Astrocyte (in vitro differentiated cells and primary cell): ENCODE data around the gene AK1. TPM values are rescaled to one million over a fixed set of nuclear protein-coding genes. Genes with fewer than 3 reads are reported as not detected.

Experiments used
- DNase-seq: peaks from one replicate; pipeline ENCODE4 v3.0.0-alpha.2; 2010; ENCODE audit warnings: low read depth
- FAIRE-seq: peaks from 2 replicates; lab custom pipeline; 2011; peaks lifted over from hg19 to GRCh38; lab: Jason Lieb, UNC
- H2AFZ ChIP-seq: 2 replicates; pipeline ENCODE4 v1.6.0; 2012; ENCODE audit warnings: low read depth, low read length, inconsistent platforms
- H3K27ac ChIP-seq: 2 replicates; pipeline ENCODE4 v1.5.1; 2011; ENCODE audit warnings: low read depth, low read length, inconsistent platforms
- H3K27me3 ChIP-seq: 2 replicates; pipeline ENCODE4 v1.6.0; 2011; ENCODE audit warnings: low read length, inconsistent platforms; ENCODE audit not compliant: insufficient read depth
- H3K36me3 ChIP-seq: 2 replicates; pipeline ENCODE4 v1.5.1; 2011; ENCODE audit warnings: low read length, inconsistent platforms; ENCODE audit not compliant: insufficient read depth
- H3K4me1 ChIP-seq: 2 replicates; pipeline ENCODE4 v1.5.1; 2011; ENCODE audit warnings: low read length, inconsistent platforms; ENCODE audit not compliant: insufficient read depth
- H3K4me2 ChIP-seq: 2 replicates; pipeline ENCODE4 v1.6.0; 2012; ENCODE audit warnings: low read length, inconsistent platforms
- H3K4me3 ChIP-seq: 2 replicates; pipeline ENCODE4 v1.5.1; 2011; ENCODE audit warnings: low read depth, mild to moderate bottlenecking, low read length, inconsistent platforms; ENCODE audit not compliant: insufficient read depth
- H3K79me2 ChIP-seq: 2 replicates; pipeline ENCODE4 v1.6.0; 2012; ENCODE audit warnings: mild to moderate bottlenecking, low read length, inconsistent platforms; ENCODE audit not compliant: insufficient read depth
- H3K9ac ChIP-seq: 2 replicates; pipeline ENCODE4 v1.6.0; 2012; ENCODE audit warnings: mild to moderate bottlenecking, low read length, inconsistent platforms
- H3K9me3 ChIP-seq: 2 replicates; pipeline ENCODE4 v1.5.1; 2012; ENCODE audit warnings: low read depth, mild to moderate bottlenecking, low read length, inconsistent platforms; ENCODE audit not compliant: insufficient read depth
- H4K20me1 ChIP-seq: 2 replicates; pipeline ENCODE4 v1.6.0; 2012; ENCODE audit warnings: low read length, inconsistent platforms; ENCODE audit not compliant: insufficient read depth
- H3K27ac Mint-ChIP-seq: one replicate; pipeline ENCODE4 v1.8.0; 2021; ENCODE audit warnings: mild to moderate bottlenecking, mixed read lengths; ENCODE audit not compliant: unreplicated experiment
- H3K27me3 Mint-ChIP-seq: one replicate; pipeline ENCODE4 v1.8.0; 2021; ENCODE audit warnings: low read depth, mixed read lengths; ENCODE audit not compliant: unreplicated experiment
- H3K36me3 Mint-ChIP-seq: one replicate; pipeline ENCODE4 v1.8.0; 2021; ENCODE audit warnings: low read depth, mixed read lengths; ENCODE audit not compliant: unreplicated experiment
- H3K4me1 Mint-ChIP-seq: one replicate; pipeline ENCODE4 v1.8.0; 2021; ENCODE audit warnings: low read depth, mixed read lengths; ENCODE audit not compliant: unreplicated experiment
- H3K4me3 Mint-ChIP-seq: one replicate; pipeline ENCODE4 v1.8.0; 2021; ENCODE audit warnings: mild to moderate bottlenecking, moderate library complexity, mixed read lengths; ENCODE audit not compliant: unreplicated experiment
- H3K9me3 Mint-ChIP-seq: one replicate; pipeline ENCODE4 v1.8.0; 2021; ENCODE audit warnings: mild to moderate bottlenecking, mixed read lengths; ENCODE audit not compliant: unreplicated experiment
- CTCF ChIP-seq: IDR thresholded peaks from 2 replicates; pipeline ENCODE4 v1.5.1; 2011; ENCODE audit warnings: low read depth, mild to moderate bottlenecking, inconsistent platforms, low read length, moderate library complexity; ENCODE audit not compliant: insufficient read depth
- EZH2 ChIP-seq: IDR thresholded peaks from 2 replicates; pipeline ENCODE4 v1.6.1; 2012; ENCODE audit warnings: mild to moderate bottlenecking, low read length, inconsistent platforms; ENCODE audit not compliant: insufficient read depth
- total RNA-seq: library from RNA; stranded (reverse); gene quantifications from 2 replicates; pipeline ENCODE4 v1.2.1, GENCODE V29; 2021

Gene AK1
- total RNA-seq, 1 donor from 2014 or later = 78.0 TPM

DNA sequence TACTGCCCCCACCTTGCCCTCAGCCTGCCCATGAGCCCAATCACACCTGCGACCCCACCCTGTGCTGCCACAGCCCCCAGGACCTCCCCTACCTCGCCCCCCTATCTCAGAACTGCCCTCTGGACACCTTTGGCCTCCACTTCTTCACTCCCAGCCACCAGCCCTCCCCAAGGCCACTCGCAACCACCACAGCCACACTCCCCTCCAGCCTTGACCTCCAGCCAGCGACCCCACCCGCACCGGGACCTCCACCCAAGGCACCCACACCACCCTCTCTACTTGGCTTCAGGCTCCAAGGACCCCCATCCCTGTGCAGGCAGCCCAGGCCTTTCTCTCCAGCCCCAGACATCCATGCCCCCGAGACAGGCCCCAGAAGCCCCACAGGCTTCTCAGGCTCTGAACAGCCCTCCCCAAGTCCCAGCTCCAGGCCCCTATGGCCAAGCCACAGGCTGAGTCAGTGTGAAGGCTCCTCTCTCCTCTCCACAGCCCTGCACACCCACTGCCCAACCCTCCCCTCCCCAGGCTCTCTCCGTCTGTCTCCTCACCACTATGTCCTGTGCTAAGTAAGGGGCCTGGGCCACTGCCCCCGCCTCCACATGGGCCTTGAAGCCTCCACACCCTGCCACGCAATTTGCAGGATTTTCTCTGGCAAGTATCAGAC, 2.0 kb downstream of the AK1 start:
- H3K27me3 ChIP-seq = no peaks in the 10 kb centered on the region
- H3K4me2 ChIP-seq = peak overlapping the region; percentile 77
- peaks cover 17% of the 10 kb centered on the region for H3K4me1 Mint-ChIP-seq
- H3K4me1 ChIP-seq = peaks cover 44% of the 10 kb centered on the region
- no peaks in the 10 kb centered on the region for H3K9me3 ChIP-seq
- peak overlapping the region; percentile 66 for H3K27ac Mint-ChIP-seq
- DNase-seq = peak; percentile 69
- TF ChIP-seq EZH2 (no peak), CTCF (no peak)
- peaks cover 21% of the 10 kb centered on the region for H4K20me1 ChIP-seq
- H3K4me3 ChIP-seq = no peak overlapping the region
- no peaks in the 10 kb centered on the region for H3K36me3 ChIP-seq
- peaks cover 10% of the 10 kb centered on the region for H3K36me3 Mint-ChIP-seq
- no peak overlapping the region for H3K27ac ChIP-seq
- FAIRE-seq = no peak
- peaks cover 20% of the 10 kb centered on the region for H3K79me2 ChIP-seq
- no peaks in the 10 kb centered on the region for H3K27me3 Mint-ChIP-seq
- peak overlapping the region; percentile 51 for H3K9ac ChIP-seq
- H3K4me3 Mint-ChIP-seq = peak overlapping the region; percentile 67
- H3K9me3 Mint-ChIP-seq = no peaks in the 10 kb centered on the region
- no peak overlapping the region for H2AFZ ChIP-seq

- Histone ChIP-seq H3K79me2 (peaks cover 20% of the 10 kb centered on the region), H4K20me1 (peaks cover 25% of the 10 kb centered on the region), H3K27me3 (no peaks in the 10 kb centered on the region), H3K36me3 (no peaks in the 10 kb centered on the region), H2AFZ (no peak overlapping the region), H3K9ac (no peak overlapping the region), H3K4me1 (peaks cover 44% of the 10 kb centered on the region), H3K27ac (no peak overlapping the region), H3K9me3 (no peaks in the 10 kb centered on the region), H3K4me2 (peak overlapping the region; percentile 77), H3K4me3 (no peak overlapping the region)
- FAIRE-seq (no peak), DNase-seq (no peak)
- Mint-ChIP-seq H3K27me3 (no peaks in the 10 kb centered on the region), H3K4me1 (peaks cover 17% of the 10 kb centered on the region), H3K9me3 (no peaks in the 10 kb centered on the region), H3K27ac (no peak overlapping the region), H3K4me3 (no peak overlapping the region), H3K36me3 (peaks cover 10% of the 10 kb centered on the region)
- TF ChIP-seq EZH2 (no peak), CTCF (no peak)
Observed at GRCh38 chr9:127874301-127875221, 2.9 kb downstream of the AK1 start.
